ENCODE measurements around the gene IRX1.

The IRX1 gene

GRCh38 chr5:3601061-3601710, 5.6 kb downstream of the IRX1 start:
- no peak overlapping the region for H3K27ac ChIP-seq (ENCODE audit: insufficient read depth, low read length, poor library complexity, severe bottlenecking)
- no peaks in the 10 kb centered on the region for H3K36me3 ChIP-seq (ENCODE audit: control insufficient read depth, insufficient read depth, low read length)
- no peaks in the 10 kb centered on the region for H3K9me3 ChIP-seq (ENCODE audit: control insufficient read depth, low read length)
- no peak for DNase-seq
- no peaks in the 10 kb centered on the region for H3K4me1 ChIP-seq (ENCODE audit: control insufficient read depth, insufficient read depth, low read length, poor library complexity, severe bottlenecking)
- H3K27me3 ChIP-seq (replicated peaks; ENCODE audit: control insufficient read depth, insufficient read depth, low read length, poor library complexity, severe bottlenecking), result peaks cover 13% of the 10 kb centered on the region
- no peak overlapping the region for H3K4me3 ChIP-seq (ENCODE audit: insufficient read depth, low read depth, low read length, poor library complexity, severe bottlenecking)

DNA sequence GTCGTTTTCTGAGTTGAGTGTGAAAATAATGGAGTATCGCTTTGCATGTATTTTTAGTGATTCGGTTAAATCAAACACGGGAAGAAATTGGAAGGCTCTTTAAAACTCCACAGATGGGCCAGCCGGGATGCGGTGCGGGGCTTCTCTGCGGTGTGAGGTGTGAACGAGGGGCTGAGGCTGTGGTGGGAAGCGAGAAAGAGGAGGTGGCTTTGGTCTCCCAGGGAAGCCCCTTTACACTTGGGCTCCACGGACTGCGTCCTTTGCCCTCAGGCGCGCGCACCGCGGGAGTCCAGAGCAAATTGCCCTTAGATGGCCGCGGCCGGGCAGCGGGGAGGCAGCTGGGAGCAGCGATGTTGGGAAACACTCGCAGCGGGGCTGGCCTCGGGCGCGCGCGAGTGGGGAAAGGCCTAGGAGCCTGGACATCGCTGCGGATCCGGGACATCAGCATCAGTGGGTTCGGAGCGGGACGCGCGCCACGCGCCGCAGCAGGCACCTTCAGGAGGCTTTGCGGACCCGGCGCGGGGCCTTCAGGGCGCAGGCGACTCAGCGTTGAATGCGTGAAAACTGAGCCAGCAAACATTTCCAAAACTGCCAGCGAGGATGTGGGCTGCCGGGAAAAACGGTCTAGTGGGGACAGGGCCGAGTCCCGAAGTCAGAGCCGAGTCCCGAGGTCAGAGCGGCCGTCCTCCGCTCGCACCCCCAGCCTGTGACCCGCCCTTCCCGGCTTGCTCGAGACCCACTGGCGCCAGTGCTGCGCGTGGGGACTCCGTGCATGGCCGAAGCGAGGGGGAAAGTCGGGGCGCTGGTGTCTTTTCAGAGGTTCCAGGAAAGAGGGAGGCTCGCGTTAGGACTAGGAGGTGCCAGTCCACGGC, 6.5 kb downstream of the IRX1 start:
- Histone ChIP-seq H3K27me3 (replicated peaks; ENCODE audit: control insufficient read depth, insufficient read depth, low read length, poor library complexity, severe bottlenecking) (peaks cover 13% of the 10 kb centered on the region), H3K4me3 (ENCODE audit: insufficient read depth, low read depth, low read length, poor library complexity, severe bottlenecking) (no peak overlapping the region), H3K27ac (ENCODE audit: insufficient read depth, low read length, poor library complexity, severe bottlenecking) (no peak overlapping the region), H3K4me1 (ENCODE audit: control insufficient read depth, insufficient read depth, low read length, poor library complexity, severe bottlenecking) (no peaks in the 10 kb centered on the region), H3K9me3 (ENCODE audit: control insufficient read depth, low read length) (no peaks in the 10 kb centered on the region), H3K36me3 (ENCODE audit: control insufficient read depth, insufficient read depth, low read length) (no peaks in the 10 kb centered on the region)
- DNase-seq, result no peak

GRCh38 chr5:3602785-3603502, 7.3 kb downstream of the IRX1 start:
- peaks cover 13% of the 10 kb centered on the region for H3K27me3 ChIP-seq (replicated peaks; ENCODE audit: control insufficient read depth, insufficient read depth, low read length, poor library complexity, severe bottlenecking)
- H3K4me1 ChIP-seq (ENCODE audit: control insufficient read depth, insufficient read depth, low read length, poor library complexity, severe bottlenecking), result no peaks in the 10 kb centered on the region
- DNase-seq, result no peak

GRCh38 chr5:3604501-3604900, 8.9 kb downstream of the IRX1 start:
- H3K27me3 ChIP-seq (replicated peaks; ENCODE audit: control insufficient read depth, insufficient read depth, low read length, poor library complexity, severe bottlenecking), result peaks cover 13% of the 10 kb centered on the region
- DNase-seq, result no peak

More at GRCh38 chr5:3602785-3603502, 7.3 kb downstream of the IRX1 start:
- Histone ChIP-seq H3K27ac (ENCODE audit: insufficient read depth, low read length, poor library complexity, severe bottlenecking) (no peak overlapping the region), H3K36me3 (ENCODE audit: control insufficient read depth, insufficient read depth, low read length) (no peaks in the 10 kb centered on the region), H3K9me3 (ENCODE audit: control insufficient read depth, low read length) (no peaks in the 10 kb centered on the region), H3K4me3 (ENCODE audit: insufficient read depth, low read depth, low read length, poor library complexity, severe bottlenecking) (no peak overlapping the region)

DNA sequence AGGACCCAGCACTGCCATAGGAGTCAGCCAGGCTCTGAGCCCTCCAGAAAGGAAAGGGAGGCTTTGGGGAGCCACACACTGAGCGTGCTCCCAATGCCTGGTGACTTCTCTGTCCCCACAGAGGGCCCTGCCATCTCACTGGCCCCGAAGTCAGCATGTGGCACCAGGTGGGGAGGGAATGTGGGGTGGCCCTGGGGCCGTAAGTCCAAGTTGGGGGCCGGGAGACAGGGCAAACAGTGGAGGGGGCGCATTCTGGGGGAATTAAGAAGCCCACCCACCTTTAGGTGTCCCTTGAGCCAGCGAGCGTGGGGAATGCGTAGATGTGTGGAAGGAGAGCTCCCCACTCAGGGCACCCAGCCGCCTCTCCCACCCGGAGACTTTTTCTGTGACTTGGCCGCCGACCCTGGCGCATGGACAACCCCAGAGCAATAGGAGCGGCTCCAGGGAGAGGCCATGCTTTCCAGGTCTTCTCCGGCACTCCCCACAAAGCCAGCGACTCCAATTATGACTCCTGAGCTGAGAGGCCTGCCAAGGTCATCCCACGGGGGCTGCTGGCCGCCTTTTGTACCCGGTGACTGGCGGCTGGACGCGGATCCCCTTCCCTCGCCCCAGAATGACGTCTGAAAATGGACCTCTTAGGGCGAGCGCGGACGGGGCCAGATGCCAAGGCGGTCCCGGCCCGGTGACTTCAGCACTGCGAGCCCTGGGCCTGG, 9.8 kb downstream of the IRX1 start:
- no peak overlapping the region for H3K27ac ChIP-seq (ENCODE audit: insufficient read depth, low read length, poor library complexity, severe bottlenecking)
- H3K36me3 ChIP-seq (ENCODE audit: control insufficient read depth, insufficient read depth, low read length), result no peaks in the 10 kb centered on the region
- H3K4me3 ChIP-seq (ENCODE audit: insufficient read depth, low read depth, low read length, poor library complexity, severe bottlenecking), result no peak overlapping the region
- H3K4me1 ChIP-seq (ENCODE audit: control insufficient read depth, insufficient read depth, low read length, poor library complexity, severe bottlenecking), result no peaks in the 10 kb centered on the region
- peaks cover 13% of the 10 kb centered on the region for H3K27me3 ChIP-seq (replicated peaks; ENCODE audit: control insufficient read depth, insufficient read depth, low read length, poor library complexity, severe bottlenecking)
- no peaks in the 10 kb centered on the region for H3K9me3 ChIP-seq (ENCODE audit: control insufficient read depth, low read length)
- DNase-seq, result no peak

More at GRCh38 chr5:3604501-3604900, 8.9 kb downstream of the IRX1 start:
- H3K9me3 ChIP-seq (ENCODE audit: control insufficient read depth, low read length), result no peaks in the 10 kb centered on the region
- no peak overlapping the region for H3K27ac ChIP-seq (ENCODE audit: insufficient read depth, low read length, poor library complexity, severe bottlenecking)
- H3K4me1 ChIP-seq (ENCODE audit: control insufficient read depth, insufficient read depth, low read length, poor library complexity, severe bottlenecking), result no peaks in the 10 kb centered on the region
- H3K4me3 ChIP-seq (ENCODE audit: insufficient read depth, low read depth, low read length, poor library complexity, severe bottlenecking), result no peak overlapping the region
- no peaks in the 10 kb centered on the region for H3K36me3 ChIP-seq (ENCODE audit: control insufficient read depth, insufficient read depth, low read length)

GRCh38 chr5:3606121-3606831, 10.6 kb downstream of the IRX1 start:
- no peaks in the 10 kb centered on the region for H3K9me3 ChIP-seq (ENCODE audit: control insufficient read depth, low read length)
- H3K4me1 ChIP-seq (ENCODE audit: control insufficient read depth, insufficient read depth, low read length, poor library complexity, severe bottlenecking), result no peaks in the 10 kb centered on the region
- H3K4me3 ChIP-seq (ENCODE audit: insufficient read depth, low read depth, low read length, poor library complexity, severe bottlenecking), result no peak overlapping the region
- peaks cover 13% of the 10 kb centered on the region for H3K27me3 ChIP-seq (replicated peaks; ENCODE audit: control insufficient read depth, insufficient read depth, low read length, poor library complexity, severe bottlenecking)
- no peaks in the 10 kb centered on the region for H3K36me3 ChIP-seq (ENCODE audit: control insufficient read depth, insufficient read depth, low read length)
- no peak for DNase-seq
- no peak overlapping the region for H3K27ac ChIP-seq (ENCODE audit: insufficient read depth, low read length, poor library complexity, severe bottlenecking)

GRCh38 chr5:3607541-3608181, 12.0 kb downstream of the IRX1 start:
- no peaks in the 10 kb centered on the region for H3K4me1 ChIP-seq (ENCODE audit: control insufficient read depth, insufficient read depth, low read length, poor library complexity, severe bottlenecking)

GRCh38 chr5:3609120-3609681, 13.6 kb downstream of the IRX1 start:
- H3K4me3 ChIP-seq (ENCODE audit: insufficient read depth, low read depth, low read length, poor library complexity, severe bottlenecking), result no peak overlapping the region
- no peaks in the 10 kb centered on the region for H3K27me3 ChIP-seq (replicated peaks; ENCODE audit: control insufficient read depth, insufficient read depth, low read length, poor library complexity, severe bottlenecking)
- H3K36me3 ChIP-seq (ENCODE audit: control insufficient read depth, insufficient read depth, low read length), result no peaks in the 10 kb centered on the region
- H3K4me1 ChIP-seq (ENCODE audit: control insufficient read depth, insufficient read depth, low read length, poor library complexity, severe bottlenecking), result no peaks in the 10 kb centered on the region
- no peak for DNase-seq
- H3K9me3 ChIP-seq (ENCODE audit: control insufficient read depth, low read length), result no peaks in the 10 kb centered on the region
- H3K27ac ChIP-seq (ENCODE audit: insufficient read depth, low read length, poor library complexity, severe bottlenecking), result no peak overlapping the region

More at GRCh38 chr5:3607541-3608181, 12.0 kb downstream of the IRX1 start:
- Histone ChIP-seq H3K27ac (ENCODE audit: insufficient read depth, low read length, poor library complexity, severe bottlenecking) (no peak overlapping the region), H3K9me3 (ENCODE audit: control insufficient read depth, low read length) (no peaks in the 10 kb centered on the region), H3K27me3 (replicated peaks; ENCODE audit: control insufficient read depth, insufficient read depth, low read length, poor library complexity, severe bottlenecking) (peaks cover 11% of the 10 kb centered on the region), H3K4me3 (ENCODE audit: insufficient read depth, low read depth, low read length, poor library complexity, severe bottlenecking) (no peak overlapping the region), H3K36me3 (ENCODE audit: control insufficient read depth, insufficient read depth, low read length) (no peaks in the 10 kb centered on the region)
- DNase-seq, result no peak

All from effector memory CD4-positive, alpha-beta T cell (primary cell).